Astrocyte (in vitro differentiated cells and primary cell): Measurements from ENCODE around the gene PAK2.

ENCODE experiments used
- CTCF ChIP-seq: IDR thresholded peaks from 2 replicates; pipeline ENCODE4 v1.5.1; 2011; ENCODE audit warnings: low read depth, mild to moderate bottlenecking, inconsistent platforms, low read length, moderate library complexity; ENCODE audit not compliant: insufficient read depth
- EZH2 ChIP-seq: IDR thresholded peaks from 2 replicates; pipeline ENCODE4 v1.6.1; 2012; ENCODE audit warnings: mild to moderate bottlenecking, low read length, inconsistent platforms; ENCODE audit not compliant: insufficient read depth

GRCh38 chr3:196821806-196822355, 82.2 kb downstream of the PAK2 start:
- TF ChIP-seq CTCF: no peak
- no peak for TF ChIP-seq EZH2
